Chondrocyte (in vitro differentiated cells): ENCODE data around the gene CHST7. TPM values are rescaled to one million over a fixed set of nuclear protein-coding genes. Genes with fewer than 3 reads are reported as not detected.

Source experiments
- DNase-seq: peaks from one replicate; pipeline ENCODE4 v3.0.0; 2021; ENCODE audit warnings: mixed read lengths, low spot score
- H3K27ac Mint-ChIP-seq: one replicate; pipeline ENCODE4 v1.8.0; 2021; ENCODE audit warnings: mild to moderate bottlenecking, moderate library complexity, mixed read lengths; ENCODE audit not compliant: unreplicated experiment
- H3K27me3 Mint-ChIP-seq: 2 replicates; pipeline ENCODE4 v1.8.0; 2021; ENCODE audit warnings: low read depth, mixed read lengths
- H3K36me3 Mint-ChIP-seq: 2 replicates; pipeline ENCODE4 v1.8.0; 2021; ENCODE audit warnings: low read depth, mixed read lengths
- H3K4me1 Mint-ChIP-seq: 2 replicates; pipeline ENCODE4 v1.8.0; 2021; ENCODE audit warnings: low read depth, mild to moderate bottlenecking, mixed read lengths
- H3K4me3 Mint-ChIP-seq: one replicate; pipeline ENCODE4 v1.8.0; 2021; ENCODE audit warnings: mild to moderate bottlenecking, moderate library complexity, mixed read lengths; ENCODE audit not compliant: unreplicated experiment
- H3K9me3 Mint-ChIP-seq: 2 replicates; pipeline ENCODE4 v1.8.0; 2021; ENCODE audit warnings: low read depth, mixed read lengths
- CTCF ChIP-seq: fragments of 200-600 bp; sonication (generic); IDR thresholded peaks from 2 replicates; pipeline ENCODE4 v1.5.0; 2021; ENCODE audit warnings: antibody characterized with exemption, mild to moderate bottlenecking, moderate library complexity
- total RNA-seq: library from RNA; stranded (reverse); gene quantifications from 3 replicates; pipeline ENCODE4 v1.2.1, GENCODE V29; 2021

Gene CHST7
- total RNA-seq, 1 donor from 2014 or later = 7.0 TPM

- H3K9me3 Mint-ChIP-seq = peaks cover 13% of the 10 kb centered on the region
- DNase-seq = peak; percentile 96
- peak within 1 kb of the TSS; percentile 97 for H3K4me3 Mint-ChIP-seq
- H3K36me3 Mint-ChIP-seq = peaks cover 3% of the 10 kb centered on the region
- peak within 1 kb of the TSS; percentile 100 for H3K27ac Mint-ChIP-seq
- TF ChIP-seq CTCF = peak; percentile 57
- peaks cover 35% of the 10 kb centered on the region for H3K4me1 Mint-ChIP-seq
- H3K27me3 Mint-ChIP-seq = no peaks in the 10 kb centered on the region
Measured at GRCh38 chrX:46545111-46546005, 28.2 kb upstream of the CHST7 start, which contains the start of gene ZNF674. Gene ZNF674 (minus strand): TSS chrX:46545421. CDS start chrX:46542087, 3,334 bp downstream.

GRCh38 chrX:46547857-46548256, 25.7 kb upstream of the CHST7 start:
- Mint-ChIP-seq H3K27ac (peak overlapping the region; percentile 87), H3K27me3 (no peaks in the 10 kb centered on the region), H3K9me3 (peaks cover 14% of the 10 kb centered on the region), H3K4me1 (peaks cover 37% of the 10 kb centered on the region), H3K36me3 (peaks cover 3% of the 10 kb centered on the region), H3K4me3 (peak overlapping the region; percentile 40)
- no peak for TF ChIP-seq CTCF
- DNase-seq = no peak

- no peak for TF ChIP-seq CTCF
- Mint-ChIP-seq H3K9me3 (peaks cover 14% of the 10 kb centered on the region), H3K36me3 (peaks cover 3% of the 10 kb centered on the region), H3K27me3 (no peaks in the 10 kb centered on the region), H3K4me3 (no peak overlapping the region), H3K4me1 (peaks cover 28% of the 10 kb centered on the region), H3K27ac (peak overlapping the region; percentile 49)
- no peak for DNase-seq
Measured at GRCh38 chrX:46549914-46550313, 23.7 kb upstream of the CHST7 start.

GRCh38 chrX:46551494-46552128, 22.0 kb upstream of the CHST7 start:
- peaks cover 3% of the 10 kb centered on the region for H3K36me3 Mint-ChIP-seq
- no peaks in the 10 kb centered on the region for H3K27me3 Mint-ChIP-seq
- peaks cover 23% of the 10 kb centered on the region for H3K4me1 Mint-ChIP-seq
- peak overlapping the region; percentile 62 for H3K27ac Mint-ChIP-seq
- TF ChIP-seq CTCF = no peak
- peaks cover 11% of the 10 kb centered on the region for H3K9me3 Mint-ChIP-seq
- DNase-seq = no peak
- no peak overlapping the region for H3K4me3 Mint-ChIP-seq

GRCh38 chrX:46553935-46554334, 19.6 kb upstream of the CHST7 start:
- peaks cover 17% of the 10 kb centered on the region for H3K9me3 Mint-ChIP-seq
- H3K27me3 Mint-ChIP-seq = no peaks in the 10 kb centered on the region
- H3K36me3 Mint-ChIP-seq = peaks cover 2% of the 10 kb centered on the region

More at GRCh38 chrX:46553935-46554334, 19.6 kb upstream of the CHST7 start:
- peaks cover 5% of the 10 kb centered on the region for H3K4me1 Mint-ChIP-seq
- DNase-seq = no peak
- H3K4me3 Mint-ChIP-seq = no peak overlapping the region
- H3K27ac Mint-ChIP-seq = peak overlapping the region; percentile 55
- TF ChIP-seq CTCF = no peak
